Keratinocyte (primary cell): ENCODE data around the gene SMOC1. TPM values are rescaled to one million over a fixed set of nuclear protein-coding genes. Genes with fewer than 3 reads are reported as not detected.

Experiments
- DNase-seq: peaks from one replicate; pipeline ENCODE4 v3.0.0-alpha.2; 2011; ENCODE audit warnings: low read depth, missing footprints, low spot score
- FAIRE-seq: peaks from 2 replicates; lab custom pipeline; 2011; peaks lifted over from hg19 to GRCh38; lab: Jason Lieb, UNC
- H2AFZ ChIP-seq: 2 replicates; pipeline ENCODE4 v1.6.0; 2012; ENCODE audit warnings: low read length, control low read depth, inconsistent platforms; ENCODE audit not compliant: control insufficient read depth
- H3K27ac ChIP-seq: 2 replicates; pipeline ENCODE4 v1.5.1; 2011; ENCODE audit warnings: low read length; ENCODE audit not compliant: control insufficient read depth, insufficient read depth
- H3K27me3 ChIP-seq: 3 replicates; pipeline ENCODE4 v1.6.0; 2011; ENCODE audit warnings: low read length; ENCODE audit not compliant: control insufficient read depth, insufficient read depth; ENCODE audit errors: extremely low read depth
- H3K36me3 ChIP-seq, 2 experiments: 2 replicates in 1 of 2; 3 replicates in 1 of 2; pipeline ENCODE4 v1.5.1; 2011; ENCODE audit warnings: low read length in 2 of 2, mild to moderate bottlenecking in 1 of 2; ENCODE audit not compliant: control insufficient read depth in 2 of 2, insufficient read depth in 2 of 2; ENCODE audit errors: extremely low read depth in 1 of 2
- H3K4me1 ChIP-seq: 3 replicates; pipeline ENCODE4 v1.5.1; 2011; ENCODE audit warnings: low read length; ENCODE audit not compliant: control insufficient read depth, insufficient read depth; ENCODE audit errors: extremely low read depth
- H3K4me2 ChIP-seq: 3 replicates; pipeline ENCODE4 v1.6.0; 2011; ENCODE audit warnings: low read depth, low read length; ENCODE audit not compliant: control insufficient read depth, insufficient read depth; ENCODE audit errors: extremely low read depth
- H3K4me3 ChIP-seq, 3 experiments: fragments of 200-600 bp in 1 of 3; sonication (generic) in 1 of 3; 2 replicates in 2 of 3; 3 replicates in 1 of 3; pipeline ENCODE4 v1.5.1; 2011 to 2016; ENCODE audit warnings: low read length in 3 of 3, mild to moderate bottlenecking in 3 of 3, control low read depth in 2 of 3, inconsistent platforms in 1 of 3, low read depth in 1 of 3, mixed read lengths in 1 of 3, mixed run types in 1 of 3, moderate library complexity in 1 of 3; ENCODE audit not compliant: control insufficient read depth in 2 of 3, insufficient read depth in 2 of 3; ENCODE audit errors: extremely low read depth in 1 of 3
- H3K79me2 ChIP-seq: 2 replicates; pipeline ENCODE4 v1.6.0; 2012; ENCODE audit warnings: low read length; ENCODE audit not compliant: control insufficient read depth, insufficient read depth
- H3K9ac ChIP-seq: 3 replicates; pipeline ENCODE4 v1.6.0; 2011; ENCODE audit warnings: low read length; ENCODE audit not compliant: control insufficient read depth, insufficient read depth; ENCODE audit errors: extremely low read depth
- H3K9me1 ChIP-seq: 3 replicates; pipeline ENCODE4 v1.6.0; 2011; ENCODE audit warnings: low read length; ENCODE audit not compliant: control insufficient read depth, insufficient read depth; ENCODE audit errors: extremely low read depth
- H3K9me3 ChIP-seq: 2 replicates; pipeline ENCODE4 v1.5.1; 2012; ENCODE audit warnings: low read depth, low read length; ENCODE audit not compliant: control insufficient read depth
- H4K20me1 ChIP-seq: 3 replicates; pipeline ENCODE4 v1.6.0; 2011; ENCODE audit warnings: low read length; ENCODE audit not compliant: control insufficient read depth, insufficient read depth; ENCODE audit errors: extremely low read depth
- EZH2 ChIP-seq: IDR thresholded peaks from one replicate; pipeline ENCODE4 v1.6.1; 2012; ENCODE audit warnings: inconsistent platforms, mild to moderate bottlenecking, low read length, moderate library complexity
- dilution Hi-C: fragments of 300-500 bp; cut with MboI; formaldehyde crosslinking; loops from one replicate; pipeline ENCODE4 v1.7.0; 2020; ENCODE audit warnings: low sequenced_read_pairs; ENCODE audit not compliant: extremely low pct_ligation_motif_present
- polyA plus RNA-seq, 5 experiments: library from polyadenylated mRNA; depleted of rRNA in 3 of 5; stranded (reverse) in 3 of 5; stranded (forward) in 1 of 5; unstranded in 1 of 5; fragments of >200 nt; gene quantifications; 1 replicate in 1 of 5; 2 replicates in 3 of 5; 3 replicates in 1 of 5; pipeline versions ENCODE4 v1.2.1 to v1.2.3, GENCODE V29; 2011 to 2012; ENCODE audit warnings: missing spikeins in 2 of 5, low read depth in 1 of 5, low replicate concordance in 1 of 5
- TF ChIP-seq, protein P1 (sequence below), 3 experiments: IDR thresholded peaks in 1 of 3; conservative IDR thresholded peaks in 1 of 3; optimal IDR thresholded peaks in 1 of 3; 2 replicates in 2 of 3; 3 replicates in 1 of 3; pipeline versions ENCODE3 to v1.5.1; 2011; ENCODE audit warnings: low read length in 3 of 3, mild to moderate bottlenecking in 3 of 3, moderate library complexity in 2 of 3, control low read depth in 1 of 3, inconsistent platforms in 1 of 3; ENCODE audit not compliant: insufficient read depth in 2 of 3; ENCODE audit errors: extremely low read depth in 1 of 3

SMOC1 gene
- polyA plus RNA-seq, 1 donor (not counting 4 experiments of a cell fraction or from before 2014, with no cell fraction given) = 6.0 TPM

GRCh38 chr14:69913686-69914085 is 34.5 kb downstream of the SMOC1 start:
- no peaks in the 10 kb centered on the region for H4K20me1 ChIP-seq
- FAIRE-seq (no peak), DNase-seq (no peak)
- no peaks in the 10 kb centered on the region for H3K27me3 ChIP-seq
- H3K9me3 ChIP-seq = no peaks in the 10 kb centered on the region
- no peaks in the 10 kb centered on the region for H3K36me3 ChIP-seq
- H3K9ac ChIP-seq = no peak overlapping the region
- H3K4me1 ChIP-seq = no peaks in the 10 kb centered on the region
- H3K79me2 ChIP-seq = no peaks in the 10 kb centered on the region
- no peak overlapping the region for H3K4me3 ChIP-seq
- H2AFZ ChIP-seq = no peak overlapping the region
- H3K4me2 ChIP-seq = no peak overlapping the region
- dilution Hi-C loops = no loop called here
- TF ChIP-seq EZH2 = no peak
- TF ChIP-seq, protein P1, sequence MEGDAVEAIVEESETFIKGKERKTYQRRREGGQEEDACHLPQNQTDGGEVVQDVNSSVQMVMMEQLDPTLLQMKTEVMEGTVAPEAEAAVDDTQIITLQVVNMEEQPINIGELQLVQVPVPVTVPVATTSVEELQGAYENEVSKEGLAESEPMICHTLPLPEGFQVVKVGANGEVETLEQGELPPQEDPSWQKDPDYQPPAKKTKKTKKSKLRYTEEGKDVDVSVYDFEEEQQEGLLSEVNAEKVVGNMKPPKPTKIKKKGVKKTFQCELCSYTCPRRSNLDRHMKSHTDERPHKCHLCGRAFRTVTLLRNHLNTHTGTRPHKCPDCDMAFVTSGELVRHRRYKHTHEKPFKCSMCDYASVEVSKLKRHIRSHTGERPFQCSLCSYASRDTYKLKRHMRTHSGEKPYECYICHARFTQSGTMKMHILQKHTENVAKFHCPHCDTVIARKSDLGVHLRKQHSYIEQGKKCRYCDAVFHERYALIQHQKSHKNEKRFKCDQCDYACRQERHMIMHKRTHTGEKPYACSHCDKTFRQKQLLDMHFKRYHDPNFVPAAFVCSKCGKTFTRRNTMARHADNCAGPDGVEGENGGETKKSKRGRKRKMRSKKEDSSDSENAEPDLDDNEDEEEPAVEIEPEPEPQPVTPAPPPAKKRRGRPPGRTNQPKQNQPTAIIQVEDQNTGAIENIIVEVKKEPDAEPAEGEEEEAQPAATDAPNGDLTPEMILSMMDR (optimal IDR thresholded peaks at IDR 0.05 in 1 of 3, IDR thresholded peaks at IDR 0.05 in 1 of 3, conservative IDR thresholded peaks at IDR 0.05 in 1 of 3; ENCODE audit: extremely low read depth in 1 of 3, insufficient read depth in 2 of 3, low read length in 3 of 3) = no peak
- H3K27ac ChIP-seq = no peak overlapping the region
- H3K9me1 ChIP-seq = no peaks in the 10 kb centered on the region

- FAIRE-seq = no peak
- dilution Hi-C loops = no loop called here
Measured at GRCh38 chr14:69916396-69916795, 37.2 kb downstream of the SMOC1 start.

More at GRCh38 chr14:69916396-69916795, 37.2 kb downstream of the SMOC1 start:
- Histone ChIP-seq H2AFZ (no peak overlapping the region), H3K4me3 (no peak overlapping the region), H4K20me1 (no peaks in the 10 kb centered on the region), H3K79me2 (no peaks in the 10 kb centered on the region), H3K4me1 (no peaks in the 10 kb centered on the region), H3K9ac (no peak overlapping the region), H3K27ac (no peak overlapping the region), H3K9me3 (no peaks in the 10 kb centered on the region), H3K27me3 (no peaks in the 10 kb centered on the region), H3K36me3 (peaks cover 0 to 3% of the 10 kb centered on the region in 2 experiments), H3K9me1 (no peaks in the 10 kb centered on the region), H3K4me2 (no peak overlapping the region)
- TF ChIP-seq, protein P1 (optimal IDR thresholded peaks at IDR 0.05 in 1 of 3, IDR thresholded peaks at IDR 0.05 in 1 of 3, conservative IDR thresholded peaks at IDR 0.05 in 1 of 3; ENCODE audit: extremely low read depth in 1 of 3, insufficient read depth in 2 of 3, low read length in 3 of 3) = no peak
- no peak for TF ChIP-seq EZH2
- DNase-seq = no peak
